Left kidney (tissue), 2 donors: ENCODE data around the gene ARHGEF7. TPM values are rescaled to one million over a fixed set of nuclear protein-coding genes. Genes with fewer than 3 reads are reported as not detected.
"Not testable (repeated sequence)": the region's sequence is repeated elsewhere in the genome, so short reads cannot be mapped to it uniquely, and the experiment has no call there.

Experiments used
- DNase-seq: peaks from one replicate; pipeline ENCODE4 v3.0.0-alpha.2; 2013
- polyA plus RNA-seq: library from polyadenylated mRNA; unstranded; fragments of 120-200 nt; gene quantifications from one replicate; pipeline ENCODE4 v1.2.1, GENCODE V29; 2013; ENCODE audit not compliant: insufficient read length

Gene ARHGEF7
- polyA plus RNA-seq, 1 donor = 79.1 TPM

- no peak for DNase-seq
These were observed 56.0 kb downstream of the ARHGEF7 start for GRCh38 chr13:111171112-111171511.

DNA sequence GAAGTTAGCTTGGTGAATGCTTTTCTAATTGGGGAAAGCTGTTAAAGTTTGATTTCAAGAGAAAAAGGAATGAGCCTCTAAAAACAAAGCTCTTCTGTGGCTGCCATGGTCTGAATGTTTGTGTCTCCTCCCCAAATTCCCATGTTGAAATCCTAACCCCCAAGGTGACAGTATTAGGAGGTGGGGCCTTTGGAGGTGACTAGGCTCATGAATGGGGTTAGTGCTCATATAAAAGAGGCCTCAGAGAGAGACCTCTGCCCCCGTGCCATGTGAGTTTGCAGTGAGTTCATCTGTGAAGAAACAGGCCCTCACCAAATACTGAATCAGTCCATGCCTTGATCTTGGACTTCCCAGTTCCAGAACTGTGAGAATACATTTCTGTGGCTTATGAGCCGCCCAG lies 56.5 kb downstream of the ARHGEF7 start:
- no peak for DNase-seq

DNA sequence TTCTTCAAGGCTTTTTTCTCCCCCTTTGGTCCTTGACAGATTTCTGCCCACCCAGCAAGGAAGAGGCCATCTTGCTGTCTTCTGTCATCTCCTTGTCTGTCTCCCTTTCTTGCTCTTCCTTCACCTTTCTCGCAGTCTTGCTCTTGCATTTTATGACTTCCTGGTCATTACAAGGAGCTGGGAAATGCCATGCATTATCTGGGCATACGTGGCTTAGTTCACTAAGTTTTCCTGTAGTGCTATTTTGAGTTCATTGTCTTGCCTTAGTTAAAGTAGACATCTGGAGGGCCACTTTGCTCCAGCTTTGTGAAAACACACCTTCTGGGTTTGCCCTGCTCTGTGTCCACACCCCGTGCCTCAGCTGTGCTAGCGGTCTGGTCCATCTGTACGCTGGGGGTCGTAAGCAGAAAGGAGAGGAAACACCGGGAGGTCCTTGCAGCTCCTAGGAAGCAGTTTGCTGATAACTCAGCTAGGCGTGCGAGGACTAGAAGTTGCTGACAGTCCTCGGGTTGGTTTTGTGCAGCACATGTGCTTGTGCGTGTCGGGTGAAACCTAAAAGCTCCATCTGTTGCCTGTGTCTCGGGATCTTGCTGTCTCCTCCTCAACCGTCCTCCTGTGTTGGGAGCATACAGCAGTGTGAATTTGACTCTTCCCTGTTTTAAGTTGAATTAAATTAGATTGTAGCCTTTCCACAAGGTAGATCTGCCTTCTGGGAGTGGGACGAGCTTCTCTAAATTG lies 59.4 kb downstream of the ARHGEF7 start:
- DNase-seq = no peak

DNA sequence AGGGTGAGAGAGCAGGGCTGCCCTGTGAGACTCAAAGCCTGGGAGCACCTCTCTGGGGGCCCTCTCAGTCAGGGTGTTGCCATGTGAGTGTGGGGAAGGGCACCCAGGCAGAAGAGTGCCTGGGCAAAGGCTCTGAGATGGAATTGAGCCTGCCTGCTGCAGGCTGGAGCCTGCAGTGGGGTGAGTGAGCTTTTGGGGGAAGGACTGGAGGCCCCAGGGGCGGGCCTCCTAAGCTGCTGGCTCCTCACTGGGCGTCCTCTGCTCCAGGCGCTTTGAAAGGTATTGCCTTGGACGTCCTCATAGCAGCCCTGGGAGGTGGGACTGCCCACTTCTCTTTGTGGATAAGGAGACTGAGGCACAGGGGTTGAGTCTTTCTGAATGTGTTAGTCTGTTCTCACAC lies 60.3 kb downstream of the ARHGEF7 start:
- DNase-seq = no peak

DNA sequence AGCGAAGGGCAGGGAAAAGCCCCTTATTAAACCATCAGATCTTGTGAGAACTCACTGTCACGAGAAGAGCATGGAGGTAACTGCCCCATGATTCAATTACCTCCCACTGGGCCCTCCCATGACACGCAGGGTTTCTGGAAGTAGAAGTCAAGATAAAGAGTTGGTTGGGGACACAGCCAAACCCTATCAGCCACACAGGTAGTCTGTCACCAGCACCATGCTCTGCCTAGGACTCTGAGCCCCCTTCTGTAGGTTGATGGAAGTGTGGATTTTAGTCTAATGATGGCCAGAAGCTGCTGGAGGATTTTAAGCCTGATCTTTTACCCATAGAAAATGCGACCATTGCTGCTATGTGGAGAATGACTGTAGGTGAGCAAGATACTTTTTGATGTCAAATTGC lies 60.8 kb downstream of the ARHGEF7 start:
- no peak for DNase-seq

DNA sequence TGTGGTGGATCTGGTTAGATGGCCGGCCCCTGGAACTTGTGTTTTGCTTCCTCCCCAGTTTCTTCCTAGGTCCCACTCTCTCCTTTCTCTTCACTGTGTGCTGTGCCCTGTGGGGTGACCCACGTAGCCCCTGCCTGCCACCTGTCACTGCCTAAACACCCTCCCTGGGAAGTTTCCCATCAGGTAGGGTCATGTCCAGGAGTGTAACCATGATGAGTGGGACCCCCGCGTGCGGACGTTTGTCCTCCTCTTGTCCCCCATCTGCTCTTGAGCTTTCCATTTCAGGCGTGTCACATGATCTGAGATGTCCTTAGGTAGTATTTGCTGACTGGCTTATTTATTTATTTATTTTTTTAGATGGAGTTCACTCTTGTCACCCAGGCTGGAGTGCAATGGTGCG lies 61.3 kb downstream of the ARHGEF7 start:
- no peak for DNase-seq

DNA sequence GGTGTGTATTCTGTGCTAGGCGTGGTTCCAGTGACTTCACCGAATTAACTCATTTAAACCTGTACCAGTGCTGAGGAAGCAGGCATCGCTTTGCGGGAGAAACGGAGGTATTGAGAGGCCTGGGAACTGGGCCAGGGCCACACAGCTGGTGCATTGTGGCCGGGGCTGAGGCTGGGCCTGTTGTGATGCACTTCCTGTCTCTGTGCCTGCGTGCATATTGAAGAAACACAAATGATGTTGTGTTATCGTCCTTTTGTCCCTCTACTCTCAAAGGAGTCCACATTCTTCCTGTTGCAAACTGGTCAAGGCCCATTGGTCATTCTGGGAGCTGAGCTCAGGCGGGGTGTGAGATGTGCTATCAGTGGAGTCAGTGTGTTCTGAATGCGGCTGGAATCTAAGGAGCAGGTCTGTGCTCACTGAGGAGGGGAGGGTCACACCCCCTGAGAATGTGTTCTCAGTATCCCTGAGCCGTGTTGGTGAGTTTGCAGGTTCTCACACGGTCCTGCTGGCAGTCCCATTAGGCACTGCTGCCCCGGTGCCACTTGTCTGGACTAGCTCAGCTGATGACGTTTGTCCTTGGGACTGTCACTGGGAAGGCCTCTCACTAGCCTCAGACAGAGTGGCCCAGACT lies 62.1 kb downstream of the ARHGEF7 start:
- DNase-seq = no peak

- no peak for DNase-seq
These were observed 62.8 kb downstream of the ARHGEF7 start for GRCh38 chr13:111177921-111178320.

GRCh38 chr13:111178402-111178801 lies 63.3 kb downstream of the ARHGEF7 start:
- DNase-seq = no peak

DNA sequence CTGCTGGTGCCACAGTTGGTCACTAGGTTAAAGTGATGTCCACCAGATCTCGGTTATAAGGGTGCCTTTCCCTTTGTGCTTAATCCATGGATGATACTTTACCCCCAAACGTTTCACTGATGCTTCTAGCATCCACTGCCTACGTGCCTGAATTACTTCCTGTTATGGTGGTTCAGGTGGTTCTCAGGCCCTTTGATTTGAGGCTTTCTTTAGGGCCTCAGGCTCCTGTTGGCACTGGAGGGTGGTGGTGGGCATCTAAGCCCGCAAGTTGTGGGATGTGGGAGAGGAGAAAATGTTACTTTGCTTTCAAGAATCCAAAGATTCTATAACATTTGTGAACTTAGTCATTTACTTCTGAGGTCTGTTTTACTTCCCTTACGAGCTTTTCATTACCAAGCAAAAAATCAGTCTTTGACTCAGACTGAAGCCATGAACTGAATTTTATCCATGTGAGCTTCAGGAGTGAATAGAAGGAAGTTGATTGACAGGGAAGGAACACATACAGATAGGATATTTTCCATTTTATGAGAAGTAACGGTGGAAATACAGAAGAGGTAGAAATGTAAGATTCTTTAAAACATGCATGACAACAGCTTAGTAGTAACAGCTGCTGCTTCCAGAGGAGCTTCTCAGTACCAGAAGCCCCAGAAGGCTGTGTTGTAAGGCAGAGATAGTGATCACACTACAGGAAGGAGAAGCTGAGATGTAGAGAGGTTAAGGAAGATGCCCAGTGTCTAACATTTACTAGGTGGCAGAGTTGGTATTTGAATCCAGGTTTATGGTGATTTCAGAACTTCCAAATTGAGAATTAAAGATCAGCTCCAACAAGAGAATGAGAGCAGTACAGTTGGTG lies 65.0 kb downstream of the ARHGEF7 start:
- DNase-seq = no peak

- DNase-seq = no peak
These were observed 66.9 kb downstream of the ARHGEF7 start for GRCh38 chr13:111181977-111182376.

DNA sequence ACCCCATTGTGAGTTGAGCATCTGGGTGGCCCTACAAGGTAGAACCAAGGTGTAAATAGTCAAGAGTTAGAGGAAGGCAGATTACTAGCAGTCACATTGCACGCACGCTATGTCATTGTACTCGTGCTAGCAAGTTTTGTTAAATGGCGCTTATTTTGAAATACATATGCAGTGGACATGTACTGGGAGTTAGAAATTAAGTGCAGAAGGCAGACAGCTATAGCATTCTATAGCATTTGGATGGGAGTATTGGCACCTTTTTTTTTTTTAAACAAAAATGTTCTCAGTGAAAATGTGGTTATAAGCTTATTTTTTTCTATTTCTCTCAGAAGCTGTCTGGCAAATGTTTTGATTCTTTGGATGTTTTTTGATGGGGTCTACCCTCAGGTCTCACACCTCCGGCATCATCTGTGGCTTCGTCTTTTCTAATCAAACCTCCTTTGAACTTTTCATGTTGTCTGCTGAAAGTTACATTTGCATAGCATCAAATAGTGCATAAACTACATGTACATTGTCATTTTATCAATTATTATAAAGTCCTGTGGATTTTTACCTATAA lies 68.1 kb downstream of the ARHGEF7 start:
- no peak for DNase-seq

GRCh38 chr13:111183959-111184358 lies 68.8 kb downstream of the ARHGEF7 start:
- no peak for DNase-seq

GRCh38 chr13:111184458-111185401 lies 69.6 kb downstream of the ARHGEF7 start:
- no peak for DNase-seq

GRCh38 chr13:111186305-111186935 lies 71.3 kb downstream of the ARHGEF7 start:
- DNase-seq = no peak

GRCh38 chr13:111187960-111188541 lies 72.9 kb downstream of the ARHGEF7 start:
- no peak for DNase-seq

DNA sequence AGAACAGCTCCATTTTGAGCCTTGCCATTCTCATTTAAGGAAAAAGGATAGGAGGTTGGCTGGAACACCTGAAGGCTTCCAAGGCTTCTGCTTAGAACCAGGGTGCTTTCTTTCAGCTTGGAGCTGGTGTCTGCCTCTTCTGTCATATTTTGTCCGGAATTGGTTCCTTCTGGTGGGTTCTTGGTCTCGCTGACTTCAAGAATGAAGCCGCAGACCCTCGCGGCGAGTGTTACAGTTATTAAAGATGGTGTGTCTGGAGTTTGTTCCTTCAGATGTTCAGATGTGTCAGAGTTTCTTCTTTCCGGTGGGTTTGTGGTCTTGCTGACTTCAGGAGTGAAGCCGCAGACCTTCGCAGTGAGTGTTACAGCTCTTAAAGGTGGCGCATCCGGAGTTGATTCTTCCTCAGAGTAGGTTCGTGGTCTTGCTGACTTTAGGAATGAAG lies 74.0 kb downstream of the ARHGEF7 start:
- not testable (repeated sequence) for DNase-seq

DNA sequence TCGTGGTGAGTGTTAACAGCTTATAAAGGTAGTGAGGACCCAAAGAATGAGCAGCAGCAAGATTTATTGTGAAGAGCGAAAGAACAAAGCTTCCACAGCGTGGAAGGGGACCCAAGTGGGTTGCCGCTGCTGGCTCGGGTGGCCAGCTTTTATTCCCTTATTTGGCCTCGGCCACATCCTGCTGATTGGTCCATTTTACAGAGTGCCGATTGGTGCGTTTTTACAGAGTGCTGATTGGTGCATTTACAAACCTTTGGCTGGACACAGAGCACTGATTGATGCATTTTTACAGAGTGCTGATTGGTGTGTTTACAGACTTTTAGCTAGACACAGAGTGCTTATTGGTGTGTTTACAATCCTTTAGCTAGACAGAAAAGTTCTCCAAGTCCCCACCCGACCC lies 74.4 kb downstream of the ARHGEF7 start:
- not testable (repeated sequence) for DNase-seq

DNA sequence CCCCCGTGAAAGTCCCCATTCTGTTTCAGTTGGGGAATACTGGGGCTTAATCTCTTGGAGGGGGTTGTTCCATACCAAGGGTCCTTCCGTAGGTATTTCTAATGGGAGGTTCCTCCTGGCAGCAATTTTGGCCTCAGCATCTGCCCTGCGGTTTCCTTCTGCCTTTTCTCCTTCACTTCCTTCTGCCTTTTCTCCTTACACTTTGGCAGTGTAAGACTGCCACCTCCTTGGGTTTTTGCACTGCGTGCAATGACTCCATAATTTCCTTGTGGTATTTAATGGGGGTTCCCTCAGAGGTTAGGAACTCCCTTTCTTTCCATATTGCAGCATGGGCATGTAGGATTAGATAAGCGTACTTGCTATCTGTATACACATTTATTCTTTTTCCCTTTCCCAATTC lies 78.1 kb downstream of the ARHGEF7 start:
- DNase-seq = not testable (repeated sequence)

DNA sequence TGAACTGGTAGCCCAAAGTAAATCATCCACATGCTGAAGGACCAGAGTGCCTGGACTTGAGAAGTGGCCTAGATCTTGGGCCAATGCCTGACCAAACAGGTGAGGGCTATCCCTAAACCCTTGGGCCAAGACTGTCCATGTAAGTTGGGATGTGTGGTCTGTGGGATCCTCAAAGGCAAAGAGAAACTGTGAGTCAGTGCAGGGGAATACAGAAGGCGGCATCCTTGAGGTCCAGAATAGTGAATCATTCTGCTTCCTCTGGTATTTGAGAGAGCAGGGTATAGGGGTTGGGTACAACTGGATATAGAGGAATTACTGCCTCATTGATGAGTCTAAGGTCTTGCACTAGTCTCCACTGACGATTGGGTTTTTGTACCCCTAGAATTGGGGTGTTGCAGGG lies 79.5 kb downstream of the ARHGEF7 start:
- DNase-seq = not testable (repeated sequence)
